GM12878 (cell line): ENCODE measurements around the gene HPD. TPM values are rescaled to one million over a fixed set of nuclear protein-coding genes. Genes with fewer than 3 reads are reported as not detected.

Experiments
- ATAC-seq: fragments of 200-7000 bp; cut with Tn5 transposase; 3 replicates; pipeline ENCODE4 v1.9.1; 2020; ENCODE audit warnings: mild to moderate bottlenecking, moderate library complexity
- BruUV-seq: library from RNA; stranded (reverse); fragments of 400-500 nt; replicated peaks from 2 replicates; lab custom pipeline; 2021; lab: Mats Ljungman, UMichigan
- CTCF ChIA-PET: fragments of 300-600 bp; sonication (Branson Sonifier 250); formaldehyde crosslinking; extraction: SDS; loops from one replicate; lab custom pipeline; 2021; ENCODE audit warnings: inconsistent platforms; lab: Yijun Ruan, JAX
- POLR2A ChIA-PET: fragments of 350-600 bp; formaldehyde crosslinking; extraction: SDS; loops from one replicate; lab custom pipeline; 2021; ENCODE audit warnings: inconsistent platforms; lab: Charles Lee
- RAD21 ChIA-PET: fragments of 300-600 bp; sonication (Branson Sonifier 250); formaldehyde crosslinking; loops from one replicate; lab custom pipeline; 2023; ENCODE audit warnings: antibody characterized with exemption; ENCODE audit not compliant: unreplicated experiment; lab: Charles Lee
- SMC1A ChIA-PET: fragments of 300-600 bp; sonication (Branson Sonifier 250); formaldehyde crosslinking; loops from one replicate; lab custom pipeline; 2023; ENCODE audit not compliant: unreplicated experiment, uncharacterized antibody; lab: Charles Lee
- DNase-seq: peaks from one replicate; pipeline ENCODE4 v3.0.0-alpha.2; 2011; ENCODE audit warnings: low read depth, low spot score
- FAIRE-seq: peaks from 3 replicates; lab custom pipeline; 2011; peaks lifted over from hg19 to GRCh38; lab: Jason Lieb, UNC
- H2AFZ ChIP-seq: 2 replicates; pipeline ENCODE4 v1.6.0; 2011; ENCODE audit warnings: low read depth, low read length, control low read depth; ENCODE audit not compliant: control insufficient read depth
- H3K27ac ChIP-seq: 2 replicates; pipeline ENCODE4 v1.5.1; 2011; ENCODE audit warnings: control low read depth; ENCODE audit not compliant: control insufficient read depth, insufficient read depth
- H3K27me3 ChIP-seq, 2 experiments: replicated peaks in 1 of 2; 2 replicates each; pipeline versions ENCODE4 v1.6.0 to v1.6.1; 2011; ENCODE audit warnings: low read length in 1 of 2; ENCODE audit not compliant: control insufficient read depth in 2 of 2, insufficient read depth in 2 of 2
- H3K36me3 ChIP-seq, 2 experiments: 2 replicates each; pipeline ENCODE4 v1.5.1; 2011; ENCODE audit warnings: low read length in 1 of 2; ENCODE audit not compliant: control insufficient read depth in 2 of 2, insufficient read depth in 2 of 2
- H3K4me1 ChIP-seq: 2 replicates; pipeline ENCODE4 v1.6.1; 2011; ENCODE audit warnings: mild to moderate bottlenecking, low read length, moderate library complexity, mixed read lengths; ENCODE audit not compliant: control insufficient read depth, insufficient read depth
- H3K4me2 ChIP-seq: 2 replicates; pipeline ENCODE4 v1.6.0; 2011; ENCODE audit warnings: control low read depth; ENCODE audit not compliant: control insufficient read depth, insufficient read depth
- H3K4me3 ChIP-seq: fragments of 200-600 bp; sonication (generic); 2 replicates; pipeline ENCODE4 v1.5.1; 2016
- H3K79me2 ChIP-seq: 2 replicates; pipeline ENCODE4 v1.6.0; 2011; ENCODE audit warnings: low read length; ENCODE audit not compliant: control insufficient read depth, insufficient read depth
- H3K9ac ChIP-seq: 2 replicates; pipeline ENCODE4 v1.8.0; 2011; ENCODE audit warnings: low read length, control low read depth, mixed read lengths; ENCODE audit not compliant: control insufficient read depth, insufficient read depth
- H3K9me3 ChIP-seq: replicated peaks from 3 replicates; pipeline ENCODE4 v1.5.1; 2011; ENCODE audit warnings: mild to moderate bottlenecking, low read length; ENCODE audit not compliant: control insufficient read depth, insufficient read depth
- H4K20me1 ChIP-seq: 2 replicates; pipeline ENCODE4 v1.6.0; 2011; ENCODE audit not compliant: control insufficient read depth, insufficient read depth
- CEBPB ChIP-seq, 2 experiments: fragments of 150-350 bp in 1 of 2; IDR thresholded peaks; 2 replicates each; pipeline ENCODE4 v1.6.1; 2012 to 2014; ENCODE audit warnings: low read depth in 2 of 2, low read length in 2 of 2, borderline replicate concordance in 1 of 2, inconsistent platforms in 1 of 2
- EGR1 ChIP-seq, 2 experiments: IDR thresholded peaks; 1 replicate in 1 of 2; 2 replicates in 1 of 2; pipeline ENCODE4 v1.6.1; 2011 to 2012; ENCODE audit warnings: low read depth in 2 of 2, low read length in 2 of 2, borderline replicate concordance in 1 of 2, mild to moderate bottlenecking in 1 of 2, moderate library complexity in 1 of 2
- ESRRA ChIP-seq: IDR thresholded peaks from 2 replicates; pipeline ENCODE4 v1.6.1; 2012; ENCODE audit warnings: mild to moderate bottlenecking, low read length, improper control_type of control experiment
- HCFC1 ChIP-seq: fragments of 150-350 bp; IDR thresholded peaks from 2 replicates; pipeline ENCODE4 v1.6.1; 2014; ENCODE audit warnings: low read length
- HDAC2 ChIP-seq: fragments of 200-600 bp; sonication (generic); IDR thresholded peaks from 2 replicates; pipeline ENCODE4 v1.6.1; 2017
- IKZF2 ChIP-seq, 2 experiments: fragments of 450-650 bp; IDR thresholded peaks; 2 replicates each; pipeline ENCODE4 v1.6.1; 2017; ENCODE audit warnings: mild to moderate bottlenecking in 2 of 2, moderate library complexity in 2 of 2
- JUNB ChIP-seq: IDR thresholded peaks from 2 replicates; pipeline ENCODE4 v1.6.1; 2016; ENCODE audit warnings: antibody characterized with exemption, mild to moderate bottlenecking
- JUND ChIP-seq: IDR thresholded peaks from 2 replicates; pipeline ENCODE4 v1.6.1; 2012; ENCODE audit warnings: low read depth, mild to moderate bottlenecking, low read length, improper control_type of control experiment, moderate library complexity
- MEF2B ChIP-seq: fragments of 450-650 bp; IDR thresholded peaks from 2 replicates; pipeline ENCODE4 v1.6.1; 2018; ENCODE audit warnings: mild to moderate bottlenecking, moderate library complexity; ENCODE audit not compliant: partially characterized antibody, poor library complexity, severe bottlenecking
- NFXL1 ChIP-seq: fragments of 450-650 bp; IDR thresholded peaks from 2 replicates; pipeline ENCODE4 v1.6.1; 2017; ENCODE audit warnings: antibody characterized with exemption, mild to moderate bottlenecking, borderline replicate concordance
- NFYA ChIP-seq: IDR thresholded peaks from 2 replicates; pipeline ENCODE4 v1.6.1; 2011; ENCODE audit warnings: low read depth, mild to moderate bottlenecking, low read length, improper control_type of control experiment, borderline replicate concordance
- PML ChIP-seq: IDR thresholded peaks from 2 replicates; pipeline ENCODE4 v1.6.1; 2012; ENCODE audit warnings: low read length, inconsistent platforms
- RB1 ChIP-seq: fragments of 450-650 bp; formaldehyde crosslinking; IDR thresholded peaks from 2 replicates; pipeline ENCODE4 v1.6.1; 2017; ENCODE audit warnings: mild to moderate bottlenecking, borderline replicate concordance
- SIX5 ChIP-seq: IDR thresholded peaks from 2 replicates; pipeline ENCODE4 v1.6.1; 2011; ENCODE audit warnings: mild to moderate bottlenecking, low read depth, low read length, moderate library complexity; ENCODE audit not compliant: severe bottlenecking
- SREBF2 ChIP-seq: IDR thresholded peaks from 2 replicates; pipeline ENCODE4 v1.6.1; 2012; ENCODE audit warnings: mild to moderate bottlenecking, low read length
- STAT1 ChIP-seq: fragments of 450-650 bp; conservative IDR thresholded peaks from 2 replicates; pipeline ENCODE4 v1.6.1; 2014; ENCODE audit warnings: antibody characterized with exemption, mild to moderate bottlenecking
- TBL1XR1 ChIP-seq: IDR thresholded peaks from 2 replicates; pipeline ENCODE4 v1.6.1; 2012; ENCODE audit warnings: low read depth, low read length, improper control_type of control experiment
- ZSCAN29 ChIP-seq: fragments of 450-650 bp; IDR thresholded peaks from 2 replicates; pipeline ENCODE4 v1.6.1; 2017; ENCODE audit warnings: mild to moderate bottlenecking, moderate library complexity
- WGBS: methylation state at CpG from one replicate; pipeline ENCODE4 v1.1.6; 2016; ENCODE audit warnings: low lambda C conversion rate; ENCODE audit not compliant: insufficient replicate concordance, insufficient coverage; ENCODE audit errors: missing lambda C conversion rate; 5-methylcytosine and 5-hydroxymethylcytosine counted together
- in situ Hi-C: fragments of 300-500 bp; cut with MboI; formaldehyde crosslinking; loops from 9 replicates; pipeline ENCODE4 v1.14.3; 2018; ENCODE audit warnings: mixed read lengths
- intact Hi-C: fragments of 100-400 bp; cut with micrococcal nuclease; formaldehyde crosslinking; loops from one replicate; pipeline ENCODE4 v1.14.2; 2022; ENCODE audit not compliant: unreplicated experiment
- polyA plus RNA-seq, 11 experiments: library from polyadenylated mRNA; depleted of rRNA in 4 of 11; unstranded in 6 of 11; stranded (reverse) in 5 of 11; fragments of >200 nt; fragmentation: Nextera tagmentation in 4 of 11; fragmentation: Illumina TruSeq in 1 of 11; extraction: Ambion mirVana in 4 of 11; extraction: Trizol in 1 of 11; gene quantifications; 1 replicate in 1 of 11; 2 replicates in 10 of 11; pipeline versions ENCODE4 v1.2.1 to v1.2.3, GENCODE V29; 2011 to 2016; ENCODE audit warnings: inconsistent platforms in 2 of 11, missing spikeins in 2 of 11, low read depth in 1 of 11
- total RNA-seq, 4 experiments: library from RNA; depleted of rRNA in 3 of 4; stranded (reverse); fragments of >200 nt in 3 of 4; fragmentation: Illumina TruSeq in 1 of 4; extraction: Trizol in 1 of 4; gene quantifications; 2 replicates each; pipeline versions ENCODE4 v1.2.1 to v1.2.3, GENCODE V29; 2013 to 2021
- TF ChIP-seq, protein P1 (sequence below): fragments of 450-650 bp; IDR thresholded peaks from 2 replicates; pipeline ENCODE4 v1.6.1; 2017; ENCODE audit warnings: mild to moderate bottlenecking, low read depth, inconsistent platforms; ENCODE audit not compliant: poor library complexity, severe bottlenecking
- TF ChIP-seq, protein P2 (sequence below): fragments of 450-650 bp; formaldehyde crosslinking; IDR thresholded peaks from 2 replicates; pipeline ENCODE4 v1.5.0; 2022; ENCODE audit warnings: mild to moderate bottlenecking, missing genetic modification characterization

Gene HPD
- total and polyA plus RNA-seq, 10 of the 15 experiments (the other 5 are each of a cell fraction or from before 2014, with no cell fraction given): 0.04 to 0.69 (median 0.28) TPM; not detected in 7

GRCh38 chr12:121873216-121873569, 14.5 kb upstream of the HPD start (continued):
- TF ChIP-seq, protein P1, sequence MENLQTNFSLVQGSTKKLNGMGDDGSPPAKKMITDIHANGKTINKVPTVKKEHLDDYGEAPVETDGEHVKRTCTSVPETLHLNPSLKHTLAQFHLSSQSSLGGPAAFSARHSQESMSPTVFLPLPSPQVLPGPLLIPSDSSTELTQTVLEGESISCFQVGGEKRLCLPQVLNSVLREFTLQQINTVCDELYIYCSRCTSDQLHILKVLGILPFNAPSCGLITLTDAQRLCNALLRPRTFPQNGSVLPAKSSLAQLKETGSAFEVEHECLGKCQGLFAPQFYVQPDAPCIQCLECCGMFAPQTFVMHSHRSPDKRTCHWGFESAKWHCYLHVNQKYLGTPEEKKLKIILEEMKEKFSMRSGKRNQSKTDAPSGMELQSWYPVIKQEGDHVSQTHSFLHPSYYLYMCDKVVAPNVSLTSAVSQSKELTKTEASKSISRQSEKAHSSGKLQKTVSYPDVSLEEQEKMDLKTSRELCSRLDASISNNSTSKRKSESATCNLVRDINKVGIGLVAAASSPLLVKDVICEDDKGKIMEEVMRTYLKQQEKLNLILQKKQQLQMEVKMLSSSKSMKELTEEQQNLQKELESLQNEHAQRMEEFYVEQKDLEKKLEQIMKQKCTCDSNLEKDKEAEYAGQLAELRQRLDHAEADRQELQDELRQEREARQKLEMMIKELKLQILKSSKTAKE: no peak
- no peak for TF ChIP-seq CEBPB (IDR thresholded peaks at IDR 0.05; ENCODE audit: borderline replicate concordance in 1 of 2, low read depth in 2 of 2, low read length in 2 of 2)
- TF ChIP-seq TBL1XR1: no peak

- ChIA-PET POLR2A (no interaction called here), RAD21 (no interaction called here), CTCF (no interaction called here), SMC1A (no interaction called here)
- in situ Hi-C loops: no loop called here
- DNase-seq (no peak), FAIRE-seq (no peak), ATAC-seq (no peak)
- no peak overlapping the region for H2AFZ ChIP-seq
- H3K36me3 ChIP-seq: no peaks in the 10 kb centered on the region
- 39% methylated on average over 5 of the region's 5 CpGs for WGBS
- no peaks in the 10 kb centered on the region for H3K4me1 ChIP-seq
- H4K20me1 ChIP-seq: no peaks in the 10 kb centered on the region
- H3K27me3 ChIP-seq: no peaks in the 10 kb centered on the region
- intact Hi-C loops: no loop called here
- BruUV-seq: no TSS peak
- H3K9ac ChIP-seq: no peak overlapping the region
- no peak overlapping the region for H3K4me3 ChIP-seq
- no peak overlapping the region for H3K27ac ChIP-seq
- TF ChIP-seq HCFC1 (no peak), PML (no peak), STAT1 (no peak), SIX5 (no peak), HDAC2 (no peak), RB1 (no peak), SREBF2 (no peak), JUNB (no peak), EGR1 (IDR thresholded peaks at IDR 0.05; ENCODE audit: borderline replicate concordance in 1 of 2, low read depth in 2 of 2, low read length in 2 of 2) (no peak), NFYA (no peak), NFXL1 (no peak), IKZF2 (IDR thresholded peaks at IDR 0.05) (no peak), JUND (no peak), ESRRA (no peak), ZSCAN29 (no peak), MEF2B (no peak)
- TF ChIP-seq, protein P2, sequence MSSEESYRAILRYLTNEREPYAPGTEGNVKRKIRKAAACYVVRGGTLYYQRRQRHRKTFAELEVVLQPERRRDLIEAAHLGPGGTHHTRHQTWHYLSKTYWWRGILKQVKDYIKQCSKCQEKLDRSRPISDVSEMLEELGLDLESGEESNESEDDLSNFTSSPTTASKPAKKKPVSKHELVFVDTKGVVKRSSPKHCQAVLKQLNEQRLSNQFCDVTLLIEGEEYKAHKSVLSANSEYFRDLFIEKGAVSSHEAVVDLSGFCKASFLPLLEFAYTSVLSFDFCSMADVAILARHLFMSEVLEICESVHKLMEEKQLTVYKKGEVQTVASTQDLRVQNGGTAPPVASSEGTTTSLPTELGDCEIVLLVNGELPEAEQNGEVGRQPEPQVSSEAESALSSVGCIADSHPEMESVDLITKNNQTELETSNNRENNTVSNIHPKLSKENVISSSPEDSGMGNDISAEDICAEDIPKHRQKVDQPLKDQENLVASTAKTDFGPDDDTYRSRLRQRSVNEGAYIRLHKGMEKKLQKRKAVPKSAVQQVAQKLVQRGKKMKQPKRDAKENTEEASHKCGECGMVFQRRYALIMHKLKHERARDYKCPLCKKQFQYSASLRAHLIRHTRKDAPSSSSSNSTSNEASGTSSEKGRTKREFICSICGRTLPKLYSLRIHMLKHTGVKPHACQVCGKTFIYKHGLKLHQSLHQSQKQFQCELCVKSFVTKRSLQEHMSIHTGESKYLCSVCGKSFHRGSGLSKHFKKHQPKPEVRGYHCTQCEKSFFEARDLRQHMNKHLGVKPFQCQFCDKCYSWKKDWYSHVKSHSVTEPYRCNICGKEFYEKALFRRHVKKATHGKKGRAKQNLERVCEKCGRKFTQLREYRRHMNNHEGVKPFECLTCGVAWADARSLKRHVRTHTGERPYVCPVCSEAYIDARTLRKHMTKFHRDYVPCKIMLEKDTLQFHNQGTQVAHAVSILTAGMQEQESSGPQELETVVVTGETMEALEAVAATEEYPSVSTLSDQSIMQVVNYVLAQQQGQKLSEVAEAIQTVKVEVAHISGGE (CRISPR knock-in tag): no peak
- no peaks in the 10 kb centered on the region for H3K9me3 ChIP-seq
- H3K79me2 ChIP-seq: no peaks in the 10 kb centered on the region
- H3K4me2 ChIP-seq: no peak overlapping the region
Observed at GRCh38 chr12:121872546-121873215, 14.0 kb upstream of the HPD start.
